ENCODE data around the gene C1orf185. TPM values are rescaled to one million over a fixed set of nuclear protein-coding genes. Genes with fewer than 3 reads are reported as not detected.
"Not testable (repeated sequence)": the region's sequence is repeated elsewhere in the genome, so short reads cannot be mapped to it uniquely, and the experiment has no call there.

The C1orf185 gene
- total RNA-seq, 2 donors from 2014 or later, result not detected

GRCh38 chr1:51157395-51157794, 55.4 kb downstream of the C1orf185 start:
- no peaks in the 10 kb centered on the region for H3K4me1 ChIP-seq
- no peaks in the 10 kb centered on the region for H3K27me3 ChIP-seq
- H3K27ac ChIP-seq, result no peak overlapping the region
- H3K9ac ChIP-seq (ENCODE audit: low read depth in 2 of 2, low read length in 2 of 2), result no peak overlapping the region
- H3K36me3 ChIP-seq, result no peaks in the 10 kb centered on the region
- H3K9me3 ChIP-seq, result no peaks in the 10 kb centered on the region
- H3K4me3 ChIP-seq, result no peak overlapping the region
- no peak for TF ChIP-seq CTCF (IDR thresholded peaks at IDR 0.05)
- intact Hi-C loops (cut with DNase I), result no loop called here
- no peak for DNase-seq

- Histone ChIP-seq H3K4me1 (no peaks in the 10 kb centered on the region), H3K27me3 (no peaks in the 10 kb centered on the region), H3K9me3 (no peaks in the 10 kb centered on the region), H3K4me3 (no peak overlapping the region), H3K9ac (ENCODE audit: low read depth in 2 of 2, low read length in 2 of 2) (no peak overlapping the region), H3K36me3 (no peaks in the 10 kb centered on the region), H3K27ac (no peak overlapping the region)
- intact Hi-C loops (cut with DNase I), result no loop called here
- no peak for TF ChIP-seq CTCF (IDR thresholded peaks at IDR 0.05)
- no peak for DNase-seq
Measured at GRCh38 chr1:51158263-51158662, 56.2 kb downstream of the C1orf185 start.

- H3K36me3 ChIP-seq; H3K27me3 ChIP-seq; H3K4me1 ChIP-seq; H3K27ac ChIP-seq; H3K9ac ChIP-seq (ENCODE audit: low read depth in 2 of 2, low read length in 2 of 2); DNase-seq; H3K9me3 ChIP-seq; H3K4me3 ChIP-seq; intact Hi-C loops (cut with DNase I): not testable (repeated sequence)
Measured at GRCh38 chr1:51162560-51162959, 60.5 kb downstream of the C1orf185 start.

GRCh38 chr1:51165540-51165939, 63.5 kb downstream of the C1orf185 start:
- Histone ChIP-seq H3K36me3 (no peaks in the 10 kb centered on the region), H3K27me3 (no peaks in the 10 kb centered on the region), H3K4me1 (no peaks in the 10 kb centered on the region), H3K4me3 (no peak overlapping the region), H3K9ac (ENCODE audit: low read depth in 2 of 2, low read length in 2 of 2) (no peak overlapping the region), H3K27ac (no peak overlapping the region), H3K9me3 (no peaks in the 10 kb centered on the region)
- DNase-seq, result no peak
- no peak for TF ChIP-seq CTCF (IDR thresholded peaks at IDR 0.05)
- intact Hi-C loops (cut with DNase I), result no loop called here

GRCh38 chr1:51168266-51168845, 66.3 kb downstream of the C1orf185 start:
- no peaks in the 10 kb centered on the region for H3K9me3 ChIP-seq
- H3K36me3 ChIP-seq, result no peaks in the 10 kb centered on the region
- H3K4me1 ChIP-seq, result no peaks in the 10 kb centered on the region
- H3K27ac ChIP-seq, result no peak overlapping the region
- TF ChIP-seq CTCF (IDR thresholded peaks at IDR 0.05), result no peak
- intact Hi-C loops (cut with DNase I), result no loop called here
- H3K9ac ChIP-seq (ENCODE audit: low read depth in 2 of 2, low read length in 2 of 2), result no peak overlapping the region
- DNase-seq, result no peak
- H3K27me3 ChIP-seq, result no peaks in the 10 kb centered on the region
- H3K4me3 ChIP-seq, result no peak overlapping the region

GRCh38 chr1:51168936-51169335, 66.9 kb downstream of the C1orf185 start:
- no peak overlapping the region for H3K4me3 ChIP-seq
- intact Hi-C loops (cut with DNase I), result no loop called here
- no peak overlapping the region for H3K27ac ChIP-seq
- no peaks in the 10 kb centered on the region for H3K4me1 ChIP-seq
- H3K36me3 ChIP-seq, result no peaks in the 10 kb centered on the region
- no peak overlapping the region for H3K9ac ChIP-seq (ENCODE audit: low read depth in 2 of 2, low read length in 2 of 2)
- no peak for DNase-seq
- no peaks in the 10 kb centered on the region for H3K9me3 ChIP-seq
- TF ChIP-seq CTCF (IDR thresholded peaks at IDR 0.05), result no peak
- H3K27me3 ChIP-seq, result no peaks in the 10 kb centered on the region

Data from colonic mucosa (tissue), 4 donors.